HG03108 (cell line): ENCODE data around the gene C18orf63.
"Not testable (repeated sequence)": the region's sequence is repeated elsewhere in the genome, so short reads cannot be mapped to it uniquely, and the experiment has no call there.

Experiments used
- ATAC-seq: cut with Tn5 transposase; IDR thresholded peaks from one replicate; pipeline ENCODE4 v1.9.1; 2021; ENCODE audit warnings: moderate library complexity; ENCODE audit not compliant: unreplicated experiment

C18orf63 gene

DNA sequence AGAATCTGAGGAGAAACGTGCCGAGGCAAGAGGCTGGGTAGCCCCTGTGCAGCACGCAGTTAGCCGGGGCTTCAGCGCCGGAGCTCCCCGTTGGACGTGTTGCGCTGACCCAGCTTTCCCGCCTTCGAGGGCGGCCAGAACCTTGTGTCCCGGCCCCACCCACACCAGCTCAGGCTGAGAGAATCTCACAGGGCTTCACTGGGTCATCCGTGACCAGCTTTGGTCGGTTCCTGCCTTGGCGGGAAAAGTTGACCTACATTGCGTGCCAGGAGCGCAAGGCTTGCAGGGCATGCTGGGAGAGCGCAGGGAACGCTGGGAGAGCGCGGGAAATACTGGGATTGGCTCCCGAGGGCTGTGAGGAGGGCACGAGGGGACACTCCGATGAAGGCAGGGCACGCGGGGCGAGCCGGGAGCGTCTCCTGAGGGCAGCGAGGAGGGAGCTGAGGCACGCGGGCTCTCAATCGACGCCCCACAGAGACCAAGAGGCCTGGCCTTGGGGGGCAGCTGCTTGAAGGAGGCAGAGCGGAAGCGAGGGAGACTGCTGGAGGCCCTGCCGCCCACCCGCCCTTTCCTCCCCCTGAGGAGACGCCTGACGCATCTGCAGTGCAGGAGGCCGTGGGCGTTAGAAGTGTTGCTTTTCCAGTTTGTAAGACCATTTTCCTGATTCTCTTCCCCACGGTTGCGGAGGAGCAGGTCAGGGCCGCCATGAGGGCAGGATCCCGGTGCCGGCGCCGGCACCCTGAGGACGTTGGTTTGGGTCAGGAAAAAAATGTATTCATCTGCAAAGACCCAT, at the start of gene C18orf63:
C18orf63 (plus strand) TSS at position 376 of the 793 bp plus-strand sequence. CDS start 2,027 bp downstream, outside the sequence.
- no peak for ATAC-seq

DNA sequence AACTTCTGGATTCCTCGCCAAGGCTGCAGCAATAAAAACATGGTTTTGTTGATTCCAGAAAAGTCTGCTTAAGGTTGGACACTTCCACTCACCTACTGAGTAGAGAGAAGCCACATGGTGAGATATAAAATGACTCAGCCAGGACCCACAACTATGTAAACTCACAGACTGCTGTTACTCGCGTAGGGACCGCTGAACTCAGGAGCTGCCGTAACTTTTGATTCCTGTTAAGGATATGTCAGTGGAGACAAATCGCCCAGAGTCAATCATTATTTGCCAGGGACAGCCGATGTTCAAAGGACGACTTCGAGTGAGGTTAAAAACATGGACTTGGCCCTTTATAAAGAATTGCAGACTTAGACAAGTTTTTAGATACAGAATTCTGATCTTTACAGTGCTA, 49.5 kb upstream of the C18orf63 start:
- no peak for ATAC-seq

DNA sequence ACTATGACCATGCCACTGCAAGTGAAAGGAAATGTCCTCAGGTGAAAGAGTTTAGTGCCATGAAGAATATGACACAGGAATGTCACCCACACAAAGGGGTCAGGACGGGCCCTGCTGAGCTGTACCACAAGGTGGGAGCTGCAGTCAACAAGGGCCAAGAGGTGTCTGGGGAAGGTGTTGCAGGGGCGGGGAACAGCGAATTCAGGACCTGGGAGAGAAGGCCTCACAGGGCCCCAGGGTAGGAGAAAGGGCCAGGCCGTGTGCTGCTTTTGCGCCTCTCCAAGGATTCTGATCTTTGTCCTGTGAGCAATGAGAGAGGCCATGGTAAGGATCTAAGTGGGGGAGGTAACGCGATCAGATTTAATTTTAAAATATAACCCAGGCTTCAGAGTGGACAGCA, 47.5 kb upstream of the C18orf63 start:
- no peak for ATAC-seq

DNA sequence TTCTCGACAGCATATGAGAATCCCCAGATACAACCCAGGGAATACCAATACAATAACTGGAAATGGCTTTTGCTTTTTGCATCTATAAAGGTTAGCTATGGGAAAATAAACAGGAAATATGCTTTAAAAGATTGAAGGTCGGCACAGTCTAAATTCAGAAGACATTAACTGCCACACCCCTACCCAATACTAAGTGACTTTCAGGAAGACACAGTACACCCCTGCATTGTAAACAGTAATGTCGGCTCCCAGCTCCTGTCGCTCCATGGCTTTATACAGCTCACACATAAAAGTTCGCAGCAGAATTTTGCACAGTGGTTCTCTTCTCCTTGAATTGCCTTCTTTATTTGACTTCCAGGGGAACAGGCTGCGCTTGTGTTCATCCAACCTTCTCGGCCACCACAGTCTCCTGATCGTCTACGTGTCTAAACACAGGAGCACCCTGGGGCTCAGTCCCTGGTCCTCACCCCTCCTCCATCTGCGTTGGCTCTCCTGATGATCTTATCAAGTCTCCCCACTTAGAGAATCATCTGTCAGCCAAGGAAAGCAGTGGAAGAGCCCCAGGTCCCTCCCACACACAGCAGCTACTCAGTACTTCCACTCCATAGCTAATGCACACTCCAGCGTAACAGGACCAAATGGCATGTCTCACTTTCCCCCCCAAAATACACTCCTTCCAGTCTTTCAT, 46.6 kb upstream of the C18orf63 start:
- ATAC-seq = no peak

DNA sequence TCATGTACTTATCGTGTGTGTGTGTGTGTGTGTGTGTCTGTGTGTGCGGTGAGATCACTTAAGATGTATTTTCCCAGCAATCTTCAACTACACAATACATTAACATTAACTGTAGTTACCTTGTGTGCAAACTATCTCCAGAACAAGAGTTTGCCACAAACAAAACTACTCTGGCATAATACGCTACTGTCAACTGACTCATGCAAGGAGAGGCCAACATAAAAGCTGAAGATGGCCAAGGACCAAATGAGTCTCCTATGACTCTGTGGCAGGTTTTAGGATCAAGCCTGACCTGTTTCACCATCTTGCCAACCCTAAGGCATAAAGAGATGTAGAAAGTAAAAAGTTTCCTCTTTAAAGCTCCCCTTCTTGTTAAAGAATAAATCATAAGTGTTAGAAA, 44.0 kb upstream of the C18orf63 start:
- ATAC-seq = no peak

DNA sequence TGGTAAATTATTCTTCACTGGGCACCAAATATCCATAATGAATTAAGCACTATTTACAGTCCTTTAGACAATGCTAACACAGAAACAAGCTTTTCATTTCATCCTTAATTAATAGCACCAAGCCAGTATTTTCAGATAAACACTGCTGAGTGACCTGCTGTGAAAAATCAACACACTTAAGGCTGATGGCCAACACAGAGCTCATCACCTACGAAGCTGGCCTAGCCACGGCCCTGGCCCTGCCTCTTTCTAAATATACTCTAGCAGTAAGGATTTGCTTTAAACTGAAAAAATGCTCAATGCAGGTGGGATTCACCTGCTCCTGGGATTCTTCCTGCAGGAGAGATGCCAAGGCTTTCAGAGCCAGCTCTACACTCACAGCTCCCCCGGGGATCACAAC, 42.2 kb upstream of the C18orf63 start:
- no peak for ATAC-seq

DNA sequence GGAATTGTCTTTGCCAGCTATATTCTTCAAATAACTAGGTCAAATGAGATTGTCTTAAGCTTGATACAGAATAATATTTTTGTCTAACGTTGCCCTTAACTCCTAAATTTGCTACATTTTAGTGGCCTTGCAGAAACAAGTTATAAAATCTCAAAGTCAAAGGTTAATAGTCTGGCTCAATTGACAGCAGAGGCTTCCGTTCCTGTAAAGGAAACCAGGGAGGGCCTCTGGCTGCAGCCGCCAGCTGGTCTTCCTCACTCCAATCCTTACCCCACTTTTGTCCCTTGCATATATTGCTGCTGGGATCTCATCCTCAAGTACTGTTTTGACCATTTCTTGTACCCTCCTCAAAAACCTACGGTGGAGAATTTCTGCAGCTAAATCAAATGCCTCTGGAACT, 40.9 kb upstream of the C18orf63 start:
- ATAC-seq = no peak

DNA sequence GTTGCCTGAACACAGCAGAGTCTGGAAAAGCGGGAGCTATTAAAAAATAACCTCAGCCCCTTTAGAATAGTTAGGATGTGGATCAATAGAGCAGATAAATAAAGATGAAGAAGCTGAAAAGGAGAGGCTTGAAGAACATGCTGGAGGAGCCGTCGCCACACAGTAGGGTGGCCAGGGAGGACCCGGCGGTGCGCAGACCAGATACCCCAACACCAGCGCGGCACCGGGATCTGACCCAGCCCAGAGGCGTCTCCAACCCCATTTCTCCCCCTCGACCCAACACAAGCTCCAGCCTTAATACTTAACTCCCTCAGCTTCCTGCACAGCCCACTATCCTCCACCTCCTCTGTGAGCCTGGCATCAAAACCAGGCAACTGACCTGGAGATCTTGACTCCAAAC, 39.9 kb upstream of the C18orf63 start:
- ATAC-seq = no peak

DNA sequence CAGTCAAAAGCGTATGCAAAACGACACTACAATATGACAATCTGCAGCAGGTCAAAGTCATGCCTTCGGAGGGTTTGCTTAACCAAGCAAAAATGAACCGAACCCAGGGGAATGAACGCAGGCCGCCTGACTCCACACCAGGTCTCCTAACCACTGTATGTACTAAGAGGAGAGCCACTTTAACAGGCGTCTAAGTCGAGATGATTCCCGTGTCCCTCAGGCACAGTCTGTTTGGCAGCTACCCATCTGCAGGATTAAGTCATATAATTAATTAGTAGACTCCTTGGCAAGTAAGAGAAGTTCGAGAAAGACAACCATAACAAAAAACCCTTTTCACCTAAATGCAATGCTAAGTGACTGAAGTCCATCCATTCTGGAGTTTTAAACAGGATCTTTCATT, 39.0 kb upstream of the C18orf63 start:
- no peak for ATAC-seq

DNA sequence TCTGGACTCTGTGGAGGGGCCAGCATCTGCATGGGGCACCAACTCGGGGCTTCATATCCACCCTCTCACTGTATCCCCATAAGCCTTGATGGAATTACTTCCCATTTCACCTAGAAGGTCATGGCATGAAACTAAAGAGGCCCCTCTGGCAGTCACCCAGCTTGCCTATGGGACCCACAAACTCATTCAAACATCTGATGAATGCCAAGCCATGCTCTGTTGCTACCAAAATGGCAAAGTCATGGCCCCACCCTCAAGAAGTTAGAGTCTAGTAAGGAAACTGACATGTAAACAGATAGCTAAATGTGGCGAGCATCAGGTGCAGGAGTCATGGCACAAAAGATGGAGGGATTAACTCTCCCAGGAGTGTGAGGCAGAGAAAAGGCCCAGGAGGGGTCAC, 38.3 kb upstream of the C18orf63 start:
- no peak for ATAC-seq

DNA sequence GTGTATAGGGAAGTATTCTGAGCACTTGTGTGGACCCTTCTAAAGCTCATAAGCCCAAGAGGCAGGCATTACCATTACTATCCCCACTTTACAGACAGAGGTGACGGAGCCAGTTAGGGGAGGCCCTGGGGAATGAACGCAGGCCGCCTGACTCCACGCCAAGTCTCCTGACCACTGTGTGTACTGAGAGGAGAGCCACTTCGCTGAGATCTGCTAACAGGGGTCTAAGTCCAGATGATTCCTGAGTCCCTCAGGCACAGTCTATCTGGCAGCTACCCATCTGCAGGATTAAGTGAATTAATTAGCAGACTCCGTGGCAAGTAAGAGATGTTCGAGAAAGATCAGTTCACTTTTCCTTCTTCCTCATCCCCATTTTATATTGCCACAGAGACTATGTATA, 37.6 kb upstream of the C18orf63 start:
- no peak for ATAC-seq

DNA sequence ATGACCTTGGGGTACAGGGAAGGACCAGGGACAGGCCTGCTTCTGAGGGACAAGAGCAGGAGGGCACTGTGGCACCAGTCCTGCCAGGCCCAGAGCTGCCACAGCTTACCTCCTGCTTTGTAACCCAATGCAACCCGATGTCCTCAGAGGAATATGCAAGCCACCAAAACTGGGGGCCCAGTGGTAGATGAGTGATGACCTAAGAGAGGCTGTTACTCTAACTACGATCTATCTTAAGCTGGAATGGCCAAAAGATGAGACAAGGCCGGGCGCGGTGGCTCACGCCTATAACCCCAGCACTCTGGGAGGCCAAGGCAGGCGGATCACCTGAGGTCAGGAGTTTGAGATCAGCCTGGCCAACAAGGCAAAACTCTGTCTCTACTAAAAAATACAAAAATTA, 36.7 kb upstream of the C18orf63 start:
- ATAC-seq = no peak

DNA sequence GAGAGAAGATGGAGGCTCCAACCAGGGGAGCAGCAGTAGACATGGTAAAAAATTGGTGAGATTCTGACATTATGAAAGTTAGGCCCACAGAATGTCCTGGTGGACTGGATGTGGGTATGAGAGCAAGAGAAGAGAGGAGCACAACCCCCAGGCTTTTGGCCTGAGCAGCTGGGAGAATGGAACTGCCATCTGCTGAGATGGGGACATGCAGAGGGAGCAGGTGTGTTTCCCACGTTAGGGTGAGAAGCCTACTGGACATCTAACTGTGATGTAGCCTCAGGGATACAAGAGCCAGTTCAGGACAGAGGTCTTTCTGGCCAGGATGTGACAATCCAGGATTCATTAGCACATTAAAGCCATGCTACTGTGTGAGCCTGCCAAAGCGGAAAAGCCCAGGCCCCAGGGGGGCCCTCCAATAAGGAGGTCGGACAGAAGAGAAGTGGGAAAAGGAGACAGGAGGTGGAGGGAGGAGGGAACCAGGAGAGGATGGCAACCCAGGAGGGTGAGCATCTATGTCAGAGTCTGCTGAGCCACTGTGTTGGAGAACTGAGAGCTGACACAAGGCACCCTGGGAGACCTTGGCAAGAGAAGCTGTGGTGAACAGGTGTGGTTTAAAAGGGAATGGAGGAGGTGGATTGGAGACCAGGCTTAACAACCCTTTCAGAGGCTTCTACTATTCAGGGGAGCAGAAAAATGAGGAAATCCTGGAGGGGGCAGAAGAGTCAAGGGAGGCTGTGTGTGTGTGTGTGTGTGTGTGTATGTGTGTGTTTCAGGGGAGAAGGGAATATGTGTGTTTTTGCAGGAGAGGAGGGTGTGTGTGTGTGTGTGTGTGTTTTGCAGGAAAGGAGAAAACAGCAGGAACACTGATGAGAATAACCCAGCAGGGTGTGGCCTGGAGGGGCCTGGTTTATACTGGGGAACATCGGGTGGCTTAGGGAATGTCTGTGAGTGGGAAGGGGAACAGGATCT, 34.3 kb upstream of the C18orf63 start:
- no peak for ATAC-seq

DNA sequence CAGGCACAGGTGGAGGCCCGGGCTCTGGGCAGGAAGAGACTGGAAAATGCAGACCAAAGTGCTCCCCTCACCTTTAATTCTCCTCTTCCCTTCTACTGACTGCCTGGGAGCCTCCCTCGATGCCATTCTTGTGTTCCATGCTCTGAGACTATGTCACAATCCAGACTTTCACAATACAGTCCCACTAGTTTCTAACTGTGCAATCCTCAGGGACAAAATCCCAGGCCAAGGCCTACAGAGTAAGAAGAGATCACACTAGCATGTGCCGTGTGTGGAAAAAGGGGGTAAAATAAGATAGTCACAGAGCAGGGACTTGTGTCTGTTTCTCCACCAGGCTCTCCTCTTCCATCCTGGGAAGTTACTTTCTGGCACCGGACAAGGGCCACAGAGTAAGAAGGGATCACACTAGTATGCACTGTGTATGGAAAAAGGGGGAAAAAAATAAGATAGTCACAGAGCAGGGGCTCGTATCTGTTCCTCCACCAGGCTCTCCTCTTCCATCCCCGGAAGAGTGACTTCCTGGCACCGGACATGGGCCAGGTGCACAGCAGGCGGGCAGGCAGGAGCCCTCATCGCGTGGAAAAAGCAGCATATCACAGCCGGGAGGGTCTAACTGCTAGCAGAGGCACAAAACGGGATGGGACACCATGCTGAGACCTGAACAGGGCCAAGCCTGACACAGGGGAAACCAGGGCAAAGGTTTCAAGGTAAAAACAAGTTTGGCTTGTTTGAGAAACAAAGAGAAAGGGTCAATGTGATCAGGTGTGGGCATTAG, 33.5 kb upstream of the C18orf63 start:
- ATAC-seq = no peak

DNA sequence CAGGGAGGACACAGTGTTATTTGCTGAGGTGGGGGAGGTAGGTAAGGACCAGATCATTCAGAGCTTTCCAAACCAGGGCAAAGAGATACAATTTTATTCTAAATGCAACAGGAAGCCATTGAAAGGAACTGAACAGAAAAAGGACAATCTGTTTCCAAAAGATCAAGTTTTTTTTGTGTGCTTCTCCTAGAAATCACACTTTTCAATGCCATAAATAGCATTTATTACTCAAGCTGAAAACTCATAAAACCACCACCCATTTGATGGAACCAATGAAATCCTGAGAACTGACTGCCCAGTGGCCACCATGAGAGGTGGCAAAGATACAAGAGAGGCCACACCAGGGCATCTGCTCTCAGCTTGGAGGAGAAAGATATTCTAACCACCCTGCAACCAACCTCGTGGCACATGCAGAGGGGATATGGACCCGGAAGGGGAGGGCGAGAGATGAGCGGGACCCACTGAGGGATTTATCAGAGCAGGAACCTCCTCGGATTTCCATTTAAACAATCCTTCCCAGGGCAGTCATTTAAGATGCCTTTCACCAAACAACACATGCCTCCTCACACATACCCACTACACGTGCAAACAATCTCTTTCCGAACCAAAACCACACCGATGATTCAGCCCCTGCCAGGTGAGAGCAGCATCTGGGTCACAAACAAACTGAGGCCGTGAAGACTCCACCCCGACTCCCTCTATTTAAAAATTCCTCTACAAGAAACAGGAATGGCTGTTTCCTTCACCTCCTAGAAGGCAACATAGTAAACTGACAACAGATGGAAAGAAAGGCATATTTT, 32.7 kb upstream of the C18orf63 start:
- ATAC-seq = no peak

DNA sequence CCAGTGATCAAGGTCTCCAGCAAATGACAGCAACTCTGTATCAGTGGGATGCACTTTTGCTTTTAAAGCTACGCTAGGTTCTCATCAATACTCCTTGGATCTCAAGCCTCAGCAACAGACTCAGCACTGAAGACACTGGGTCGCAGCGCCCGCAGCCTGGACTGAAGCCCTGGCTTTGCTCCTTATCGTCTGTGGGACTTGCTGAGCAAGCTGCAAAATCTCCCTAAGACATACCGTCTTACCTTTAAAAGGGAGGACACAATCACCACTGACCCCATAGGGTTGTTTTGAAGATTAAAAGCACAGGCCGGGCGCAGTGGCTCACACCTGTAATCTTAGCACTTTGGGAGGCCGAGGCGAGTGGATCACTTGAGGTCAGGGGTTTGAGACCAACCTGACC, 32.0 kb upstream of the C18orf63 start:
- ATAC-seq = no peak

DNA sequence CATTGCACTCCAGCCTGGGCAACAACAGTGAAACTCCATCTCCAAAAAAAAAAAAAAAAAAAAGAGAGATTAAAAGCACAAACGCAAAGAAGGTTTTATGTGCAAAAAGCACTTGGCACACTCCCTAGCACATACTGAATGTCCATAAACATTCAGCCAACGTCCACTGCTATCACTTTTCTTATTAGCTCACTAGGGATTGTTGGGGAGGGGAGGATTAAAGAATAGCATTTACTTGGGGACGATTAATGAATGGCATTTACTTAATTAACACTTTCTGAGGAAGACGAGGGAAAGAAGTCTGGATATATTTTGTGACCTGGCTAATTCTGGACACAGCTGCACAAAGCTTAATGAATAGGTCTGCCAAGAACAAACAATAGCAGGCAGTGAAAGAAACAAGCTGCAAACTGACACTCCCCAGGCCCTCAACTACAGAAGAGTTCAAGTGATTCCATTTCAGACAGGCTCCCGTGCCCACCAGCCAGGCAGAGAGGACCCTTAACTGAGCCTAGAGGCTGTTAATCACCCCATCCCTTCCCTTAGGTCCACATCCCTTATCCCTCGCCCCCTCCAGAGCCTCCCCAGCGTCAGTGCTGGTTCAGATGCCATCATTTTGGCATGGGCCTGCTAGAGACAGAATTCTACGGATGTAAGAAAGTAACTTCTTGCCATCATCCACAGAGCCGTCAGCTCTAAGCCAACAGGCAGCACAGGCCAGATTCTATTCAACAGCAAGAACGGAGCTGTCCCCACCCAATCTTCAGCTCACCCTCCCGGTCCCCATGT, 31.3 kb upstream of the C18orf63 start:
- ATAC-seq = no peak

DNA sequence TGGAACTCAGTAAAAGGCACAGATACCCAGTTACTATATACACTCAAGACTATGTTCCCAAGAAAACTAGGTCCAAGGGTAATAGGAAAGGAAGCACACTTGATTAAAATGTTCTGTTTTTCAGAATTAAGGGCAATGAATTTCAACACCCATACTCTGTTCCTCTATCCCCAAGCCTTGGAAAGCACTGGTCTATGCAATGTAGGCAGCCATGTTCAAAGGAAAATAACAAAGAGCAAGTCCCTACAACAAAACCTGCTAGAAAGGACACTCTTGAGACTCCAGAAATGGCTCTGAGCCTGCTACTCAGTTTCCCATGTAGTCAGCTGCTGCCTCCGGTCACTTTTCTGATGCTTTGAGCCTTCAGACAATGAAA, 30.7 kb upstream of the C18orf63 start:
- ATAC-seq = no peak

DNA sequence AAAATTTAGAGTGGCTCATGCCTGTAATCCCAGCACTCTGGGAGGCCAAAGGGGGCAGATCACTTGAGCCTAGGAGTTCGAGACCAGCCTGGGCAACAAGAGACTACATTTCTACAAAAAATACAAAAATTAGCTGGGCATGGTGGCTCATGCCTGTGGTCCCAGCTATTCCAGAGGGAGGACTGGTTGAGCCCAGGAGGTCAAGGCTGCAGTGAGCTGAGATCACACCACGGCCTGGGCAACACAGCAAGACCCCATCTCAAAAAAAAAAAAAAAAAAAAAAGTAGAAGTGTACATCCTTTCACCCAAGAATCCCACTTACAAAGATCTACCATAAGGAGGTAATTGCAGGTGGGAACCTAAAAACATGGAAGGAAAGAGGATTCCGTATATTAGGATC, 30.1 kb upstream of the C18orf63 start:
- ATAC-seq = not testable (repeated sequence)
